ENCODE results near the gene PUDP.
"Not testable (repeated sequence)": the region's sequence is repeated elsewhere in the genome, so short reads cannot be mapped to it uniquely, and the experiment has no call there.

The PUDP gene

GRCh38 chrX:7028246-7028645 is 119.7 kb downstream of the PUDP start:
- no peak for DNase-seq (ENCODE audit: low read depth in 2 of 2)

GRCh38 chrX:7027071-7027470 is 120.9 kb downstream of the PUDP start:
- no peak for DNase-seq (ENCODE audit: low read depth in 2 of 2)

DNA sequence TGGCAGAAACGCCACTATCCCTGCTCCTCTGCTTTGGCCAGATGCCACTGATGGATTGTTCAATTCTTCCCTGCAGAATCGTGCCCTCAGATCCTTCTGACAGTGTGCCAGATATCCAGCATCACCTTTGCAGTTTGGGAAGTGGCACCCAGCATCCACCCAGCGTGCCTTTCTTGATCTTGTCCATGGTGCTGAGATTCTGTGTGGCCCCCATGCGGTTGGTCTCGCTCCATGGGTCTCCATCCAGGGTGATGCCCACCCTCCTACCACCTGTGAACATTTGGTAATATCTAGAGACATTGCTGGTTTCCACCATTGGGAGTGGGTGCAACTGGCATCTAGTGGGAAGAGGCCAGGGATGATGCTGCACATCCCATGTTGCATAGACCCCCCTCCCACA is 121.6 kb downstream of the PUDP start:
- DNase-seq (ENCODE audit: low read depth in 2 of 2): not testable (repeated sequence)

GRCh38 chrX:7025471-7025870 is 122.5 kb downstream of the PUDP start:
- DNase-seq (ENCODE audit: low read depth in 2 of 2): no peak

- no peak for DNase-seq (ENCODE audit: low read depth in 2 of 2)
These were observed 123.1 kb downstream of the PUDP start for GRCh38 chrX:7024850-7025249.

GRCh38 chrX:7022996-7023395 is 125.0 kb downstream of the PUDP start:
- DNase-seq (ENCODE audit: low read depth in 2 of 2): not testable (repeated sequence)

- DNase-seq (ENCODE audit: low read depth in 2 of 2): no peak
These were observed 126.0 kb downstream of the PUDP start for GRCh38 chrX:7021991-7022390.

DNA sequence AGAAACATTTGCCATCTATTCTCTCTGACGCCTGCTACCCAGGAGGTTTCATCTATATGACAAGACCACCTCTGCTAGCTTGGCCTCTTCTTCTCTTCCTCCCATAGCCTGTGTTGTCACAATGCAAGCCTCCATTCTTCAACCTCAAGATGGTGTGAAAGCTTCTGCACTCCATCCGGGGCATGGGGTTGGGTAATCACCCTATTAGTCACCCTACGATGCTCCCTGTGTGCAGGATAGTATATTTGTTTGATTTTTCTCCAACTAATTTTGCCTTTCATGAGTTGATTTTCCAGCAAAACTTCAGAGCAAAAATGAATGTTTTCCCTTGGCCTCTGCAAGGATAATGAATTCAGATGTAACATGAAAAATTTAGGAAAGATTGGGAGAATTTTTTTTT is 128.4 kb downstream of the PUDP start:
- DNase-seq (ENCODE audit: low read depth in 2 of 2): no peak

- DNase-seq (ENCODE audit: low read depth in 2 of 2): peak; percentile 7 to 16
These were observed 135.6 kb downstream of the PUDP start for GRCh38 chrX:7012262-7012834.

GRCh38 chrX:7010897-7011296 is 137.1 kb downstream of the PUDP start:
- DNase-seq (ENCODE audit: low read depth in 2 of 2): not testable (repeated sequence)

- not testable (repeated sequence) for DNase-seq (ENCODE audit: low read depth in 2 of 2)
These were observed 140.6 kb downstream of the PUDP start for GRCh38 chrX:7007328-7007727.
